ENCODE results near the gene SPACA7.
"Not testable (repeated sequence)": the region's sequence is repeated elsewhere in the genome, so short reads cannot be mapped to it uniquely, and the experiment has no call there.

SPACA7 gene

GRCh38 chr13:112351825-112352224 lies 24.3 kb upstream of the SPACA7 start:
- DNase-seq = no peak

- DNase-seq = no peak
These were observed 22.3 kb upstream of the SPACA7 start for GRCh38 chr13:112353856-112354255.

GRCh38 chr13:112354330-112355273 lies 21.6 kb upstream of the SPACA7 start:
- no peak for DNase-seq

- DNase-seq = no peak
These were observed 20.8 kb upstream of the SPACA7 start for GRCh38 chr13:112355274-112355838.

GRCh38 chr13:112356190-112356589 lies 20.0 kb upstream of the SPACA7 start:
- DNase-seq = no peak

- no peak for DNase-seq
These were observed 18.0 kb upstream of the SPACA7 start for GRCh38 chr13:112358156-112358555.

GRCh38 chr13:112362021-112362420 lies 14.1 kb upstream of the SPACA7 start:
- DNase-seq = no peak

GRCh38 chr13:112363867-112364528 lies 12.2 kb upstream of the SPACA7 start:
- no peak for DNase-seq

- DNase-seq = no peak
These were observed 9.1 kb upstream of the SPACA7 start for GRCh38 chr13:112366907-112367646.

GRCh38 chr13:112368883-112369282 lies 7.3 kb upstream of the SPACA7 start:
- no peak for DNase-seq

GRCh38 chr13:112370311-112370710 lies 5.8 kb upstream of the SPACA7 start:
- DNase-seq = no peak

- no peak for DNase-seq
These were observed 1.9 kb upstream of the SPACA7 start for GRCh38 chr13:112374271-112374670.

GRCh38 chr13:112391746-112392145 lies 15.6 kb downstream of the SPACA7 start:
- DNase-seq = no peak

- no peak for DNase-seq
These were observed 16.6 kb downstream of the SPACA7 start for GRCh38 chr13:112392719-112393118.

GRCh38 chr13:112395022-112395421 lies 18.9 kb downstream of the SPACA7 start:
- DNase-seq = not testable (repeated sequence)

GRCh38 chr13:112395941-112396340 lies 19.8 kb downstream of the SPACA7 start:
- DNase-seq = not testable (repeated sequence)

GRCh38 chr13:112397108-112397507 lies 21.0 kb downstream of the SPACA7 start:
- no peak for DNase-seq

GRCh38 chr13:112398347-112398746 lies 22.2 kb downstream of the SPACA7 start:
- DNase-seq = not testable (repeated sequence)

- DNase-seq = not testable (repeated sequence)
These were observed 33.7 kb downstream of the SPACA7 start for GRCh38 chr13:112409828-112410227.

GRCh38 chr13:112416647-112417046 lies 40.5 kb downstream of the SPACA7 start:
- DNase-seq = no peak

- no peak for DNase-seq
These were observed 40.9 kb downstream of the SPACA7 start for GRCh38 chr13:112417079-112417478.

GRCh38 chr13:112424098-112424497 lies 47.9 kb downstream of the SPACA7 start:
- no peak for DNase-seq

- no peak for DNase-seq
These were observed 52.5 kb downstream of the SPACA7 start for GRCh38 chr13:112428704-112429103.
